GM19239 (cell line): ENCODE results near the gene GNG2.
"Not testable (repeated sequence)": the region's sequence is repeated elsewhere in the genome, so short reads cannot be mapped to it uniquely, and the experiment has no call there.

Experiments used
- DNase-seq: peaks from one replicate; pipeline ENCODE4 v3.0.0; 2011; ENCODE audit warnings: low spot score; ENCODE audit not compliant: insufficient read length
- FAIRE-seq: peaks from 2 replicates; lab custom pipeline; 2011; peaks lifted over from hg19 to GRCh38; lab: Jason Lieb, UNC

GNG2 gene

GRCh38 chr14:51883232-51883631 is 22.8 kb downstream of the GNG2 start:
- FAIRE-seq (no peak), DNase-seq (no peak)

- DNase-seq, result no peak
- FAIRE-seq, result peak; percentile 92
These were observed 23.9 kb downstream of the GNG2 start for GRCh38 chr14:51884086-51884927.

- DNase-seq, result no peak
- FAIRE-seq, result peak; percentile 65
These were observed 29.4 kb downstream of the GNG2 start for GRCh38 chr14:51889851-51890250.

- peak; percentile 31 for FAIRE-seq
- no peak for DNase-seq
These were observed 33.8 kb downstream of the GNG2 start for GRCh38 chr14:51894250-51894649.

GRCh38 chr14:51895375-51895774 is 35.0 kb downstream of the GNG2 start:
- peak; percentile 49 for FAIRE-seq
- DNase-seq, result no peak

GRCh38 chr14:51897791-51898355 is 37.5 kb downstream of the GNG2 start:
- peak; percentile 4 for FAIRE-seq

GRCh38 chr14:51901475-51902024 is 41.1 kb downstream of the GNG2 start:
- no peak for FAIRE-seq
- no peak for DNase-seq

More at GRCh38 chr14:51897791-51898355, 37.5 kb downstream of the GNG2 start:
- no peak for DNase-seq

- peak; percentile 80 for FAIRE-seq
These were observed 45.3 kb downstream of the GNG2 start for GRCh38 chr14:51905656-51906121.

GRCh38 chr14:51908086-51908485 is 47.7 kb downstream of the GNG2 start:
- no peak for FAIRE-seq
- DNase-seq, result no peak

More at GRCh38 chr14:51905656-51906121, 45.3 kb downstream of the GNG2 start:
- DNase-seq, result not testable (repeated sequence)

GRCh38 chr14:51912112-51912786 is 51.8 kb downstream of the GNG2 start:
- FAIRE-seq, result no peak
- DNase-seq, result no peak

GRCh38 chr14:51914310-51914709 is 53.9 kb downstream of the GNG2 start:
- DNase-seq, result no peak
- FAIRE-seq, result no peak

- no peak for DNase-seq
- no peak for FAIRE-seq
These were observed 56.8 kb downstream of the GNG2 start for GRCh38 chr14:51917193-51917592.

- DNase-seq (no peak), FAIRE-seq (no peak)
These were observed 60.6 kb downstream of the GNG2 start for GRCh38 chr14:51921026-51921425.

GRCh38 chr14:51922624-51923023 is 62.2 kb downstream of the GNG2 start:
- FAIRE-seq, result no peak
- DNase-seq, result no peak

GRCh38 chr14:51924600-51924999 is 64.2 kb downstream of the GNG2 start:
- peak; percentile 11 for FAIRE-seq

GRCh38 chr14:51925980-51926379 is 65.6 kb downstream of the GNG2 start:
- no peak for DNase-seq
- FAIRE-seq, result no peak

More at GRCh38 chr14:51924600-51924999, 64.2 kb downstream of the GNG2 start:
- no peak for DNase-seq

GRCh38 chr14:51926449-51926848 is 66.0 kb downstream of the GNG2 start:
- DNase-seq (no peak), FAIRE-seq (no peak)

GRCh38 chr14:51928568-51928967 is 68.2 kb downstream of the GNG2 start:
- DNase-seq, result no peak
- peak; percentile 11 for FAIRE-seq

GRCh38 chr14:51929166-51929565 is 68.8 kb downstream of the GNG2 start:
- no peak for DNase-seq
- FAIRE-seq, result no peak

GRCh38 chr14:51929910-51930682 is 69.7 kb downstream of the GNG2 start:
- no peak for DNase-seq
- no peak for FAIRE-seq
